Measurements from ENCODE around the gene MISP. TPM values are rescaled to one million over a fixed set of nuclear protein-coding genes. Genes with fewer than 3 reads are reported as not detected.
"Not testable (repeated sequence)": the region's sequence is repeated elsewhere in the genome, so short reads cannot be mapped to it uniquely, and the experiment has no call there.

Gene MISP, protein sequence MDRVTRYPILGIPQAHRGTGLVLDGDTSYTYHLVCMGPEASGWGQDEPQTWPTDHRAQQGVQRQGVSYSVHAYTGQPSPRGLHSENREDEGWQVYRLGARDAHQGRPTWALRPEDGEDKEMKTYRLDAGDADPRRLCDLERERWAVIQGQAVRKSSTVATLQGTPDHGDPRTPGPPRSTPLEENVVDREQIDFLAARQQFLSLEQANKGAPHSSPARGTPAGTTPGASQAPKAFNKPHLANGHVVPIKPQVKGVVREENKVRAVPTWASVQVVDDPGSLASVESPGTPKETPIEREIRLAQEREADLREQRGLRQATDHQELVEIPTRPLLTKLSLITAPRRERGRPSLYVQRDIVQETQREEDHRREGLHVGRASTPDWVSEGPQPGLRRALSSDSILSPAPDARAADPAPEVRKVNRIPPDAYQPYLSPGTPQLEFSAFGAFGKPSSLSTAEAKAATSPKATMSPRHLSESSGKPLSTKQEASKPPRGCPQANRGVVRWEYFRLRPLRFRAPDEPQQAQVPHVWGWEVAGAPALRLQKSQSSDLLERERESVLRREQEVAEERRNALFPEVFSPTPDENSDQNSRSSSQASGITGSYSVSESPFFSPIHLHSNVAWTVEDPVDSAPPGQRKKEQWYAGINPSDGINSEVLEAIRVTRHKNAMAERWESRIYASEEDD
- total RNA-seq = not detected
- long read RNA-seq = 0 reads

DNA sequence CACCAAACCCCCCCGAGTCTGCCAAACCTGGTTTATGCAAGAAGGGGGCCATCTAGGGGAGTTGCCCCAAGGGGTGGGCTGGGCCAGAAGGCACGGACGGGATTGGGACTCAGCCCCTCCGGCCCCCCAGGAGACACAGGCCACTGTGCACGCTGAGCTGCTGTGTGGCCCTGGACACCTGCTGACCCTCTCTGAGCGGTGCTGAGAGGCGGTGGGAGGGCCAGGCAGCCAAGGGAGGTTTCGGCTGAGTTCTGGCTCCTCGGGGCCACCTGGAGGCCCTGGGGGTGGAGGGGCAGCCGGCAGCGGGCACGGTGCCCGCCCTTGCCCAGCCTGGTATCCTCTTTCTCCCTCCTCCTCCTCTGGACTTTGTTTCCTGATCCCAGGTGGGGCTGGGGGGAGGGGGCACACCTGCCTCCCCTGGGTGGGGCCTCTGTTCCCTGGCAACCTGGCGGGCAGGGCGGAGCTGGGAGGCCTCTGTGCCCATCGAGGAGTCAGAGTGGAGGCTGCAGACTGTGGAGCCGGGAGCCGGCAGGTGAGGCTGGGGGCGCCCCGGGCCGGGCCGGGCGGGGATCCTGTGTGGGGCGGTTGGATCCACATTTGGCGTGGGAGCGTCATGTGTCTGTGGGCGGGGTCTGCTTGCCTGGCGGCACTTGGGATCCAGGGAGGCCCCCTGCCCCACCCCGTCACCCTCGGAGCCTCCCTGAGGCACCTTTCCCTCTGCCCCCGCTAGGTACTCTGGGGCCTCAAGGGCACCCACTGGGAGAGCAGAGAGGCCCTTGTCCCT is at the start of gene MISP:
MISP (plus strand) TSS at position 473 of the 784 bp plus-strand sequence. CDS start 5,835 bp downstream, outside the sequence.
- ATAC-seq (no peak), DNase-seq (peak; percentile 32)
- intact Hi-C loops (cut with micrococcal nuclease) = no loop called here

DNA sequence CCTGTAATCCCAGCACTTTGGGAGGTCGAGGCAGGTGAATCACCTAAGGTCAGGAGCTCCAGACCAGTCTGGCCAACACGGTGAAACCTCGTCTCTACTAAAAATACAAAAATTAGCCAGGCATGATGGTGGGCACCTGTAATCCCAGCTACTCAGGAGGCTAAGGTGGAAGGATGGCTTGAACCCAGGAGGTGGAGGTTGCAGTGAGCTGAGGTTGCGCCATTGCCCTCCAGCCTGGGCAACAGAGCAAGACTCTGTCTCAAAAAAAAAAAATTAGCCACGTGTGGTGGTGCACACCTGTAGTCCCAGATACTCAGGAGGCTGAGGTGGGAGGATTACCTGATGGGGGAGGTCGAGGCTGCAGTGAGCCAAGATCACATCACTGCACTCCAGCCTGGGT is 48.1 kb upstream of the MISP start:
- DNase-seq; ATAC-seq; intact Hi-C loops (cut with micrococcal nuclease): not testable (repeated sequence)

DNA sequence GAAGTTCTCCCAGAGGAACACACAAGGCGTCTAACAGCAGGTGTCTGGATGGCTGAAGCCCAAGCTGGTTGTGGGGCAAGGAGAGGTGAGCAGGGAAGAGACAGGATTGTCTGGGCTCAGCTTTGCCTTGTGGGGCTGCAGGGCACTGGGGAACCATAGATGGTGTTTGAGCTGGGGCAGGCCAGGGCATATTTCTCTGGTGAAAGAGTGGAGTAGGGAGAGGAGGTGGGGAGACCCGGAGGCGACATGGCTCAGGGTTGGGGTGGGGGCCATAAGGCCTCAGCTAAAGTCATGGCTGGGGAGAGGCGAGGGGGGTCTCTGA is 47.6 kb upstream of the MISP start:
- ATAC-seq (no peak), DNase-seq (no peak)
- intact Hi-C loops (cut with micrococcal nuclease) = no loop called here

DNA sequence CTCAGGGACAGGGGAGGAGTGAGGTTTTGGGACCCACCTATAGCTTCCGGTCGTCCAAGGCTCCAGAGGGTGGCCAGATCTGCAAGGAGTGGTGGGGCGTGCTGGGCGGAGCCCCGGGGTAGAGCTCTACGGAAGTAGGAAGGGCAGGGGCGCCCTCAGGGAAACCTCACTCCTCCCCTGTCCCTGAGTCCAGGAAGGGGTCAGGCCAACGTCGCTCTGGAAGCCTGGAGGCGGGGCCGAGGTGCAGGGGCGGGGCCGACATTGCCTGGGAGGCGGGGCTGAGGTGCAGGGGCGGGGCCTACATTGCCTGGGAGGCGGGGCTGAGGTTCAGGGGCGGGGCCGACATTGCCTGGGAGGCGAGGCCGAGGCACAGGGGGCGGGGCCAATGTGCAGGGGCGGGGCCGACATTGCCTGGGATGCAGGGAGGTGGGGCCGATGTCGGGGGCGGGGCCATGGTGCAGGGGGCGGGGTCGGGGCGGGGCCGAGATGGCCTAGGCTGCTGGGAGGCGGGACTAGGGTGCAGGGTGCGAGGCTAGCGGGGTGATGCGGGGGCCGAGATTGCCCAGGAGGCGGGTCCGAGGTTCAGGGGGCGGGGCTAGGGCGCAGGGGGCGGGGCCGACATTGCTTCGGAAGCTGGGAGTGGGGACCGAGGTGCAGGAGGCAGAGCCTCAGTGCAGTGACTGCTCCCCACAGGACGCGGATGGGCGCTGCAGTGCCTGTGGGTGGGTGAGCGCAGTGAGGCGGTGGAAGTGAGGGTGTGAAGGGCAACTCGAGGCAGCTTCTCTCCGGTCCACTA is 47.1 kb upstream of the MISP start:
- DNase-seq (peak; percentile 89), ATAC-seq (peak; percentile 79)
- intact Hi-C loops (cut with micrococcal nuclease) = no loop called here

DNA sequence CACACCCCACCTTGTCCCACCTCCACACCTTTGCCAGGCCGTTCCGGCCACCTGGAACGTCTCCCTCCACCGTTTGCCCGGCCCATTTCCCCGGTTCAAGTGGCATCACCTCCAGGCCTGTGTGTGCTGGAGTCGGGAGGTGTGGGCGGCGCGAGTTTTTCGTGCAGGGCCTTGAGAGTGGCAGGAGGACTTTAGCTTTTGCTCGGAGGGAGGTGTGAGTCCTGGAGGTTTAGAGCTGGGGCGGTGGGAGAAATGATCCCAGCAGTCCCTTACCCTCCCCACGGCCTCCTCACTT is 46.5 kb upstream of the MISP start:
- DNase-seq (no peak), ATAC-seq (no peak)
- intact Hi-C loops (cut with micrococcal nuclease) = no loop called here

DNA sequence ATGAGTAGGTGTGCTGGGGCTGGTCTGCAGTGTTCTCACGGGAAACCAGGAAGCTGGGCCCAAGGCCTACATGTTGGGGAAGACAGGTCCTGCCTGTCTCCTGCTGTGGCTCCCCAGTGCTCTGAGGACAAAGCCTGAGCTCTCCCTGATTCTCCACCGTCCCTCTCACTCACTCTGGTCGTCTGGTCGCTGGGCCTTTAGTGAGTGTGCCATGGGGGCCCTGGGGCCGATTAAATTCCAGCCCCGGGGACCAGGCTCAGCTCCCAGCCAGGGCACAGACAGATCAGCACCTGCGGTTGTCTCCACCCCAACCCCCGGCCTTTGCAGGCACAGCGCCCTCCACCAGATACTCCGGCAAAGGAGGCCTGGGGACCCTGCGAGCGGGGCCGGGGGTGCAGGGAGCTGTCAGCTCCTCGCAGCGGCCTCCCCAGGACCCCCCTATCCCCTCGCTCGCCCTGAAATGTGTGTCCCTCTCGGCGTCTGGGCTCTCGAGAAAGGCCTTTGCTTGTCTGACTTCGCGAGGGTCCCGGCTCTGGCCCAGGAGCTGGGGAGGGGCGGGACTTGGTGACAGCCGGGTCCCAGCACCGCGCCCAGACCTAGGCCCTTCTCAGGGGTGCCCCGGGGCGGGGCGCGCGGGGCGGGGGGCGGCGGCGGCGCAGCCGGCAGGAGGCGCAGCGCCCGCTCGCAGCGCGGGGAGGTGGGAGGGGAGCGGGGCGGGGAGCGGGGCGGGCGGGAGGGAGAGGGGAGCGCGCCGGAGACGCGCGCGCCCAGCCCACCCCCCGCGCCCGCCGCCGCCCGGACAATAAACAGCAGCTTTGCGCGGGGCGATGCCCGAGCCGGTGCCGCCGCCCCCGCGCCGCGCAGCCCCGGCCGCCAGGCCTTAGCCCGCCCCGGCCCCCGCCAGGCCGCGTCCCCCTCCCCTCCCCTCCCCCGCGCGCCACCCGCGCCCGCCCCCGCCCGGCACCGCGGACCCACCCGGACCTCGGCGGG is 42.5 kb upstream of the MISP start, which contains the start of gene PALM:
PALM (plus strand) TSS at position 782 of the 990 bp plus-strand sequence. CDS start 212 bp downstream, outside the sequence.
- DNase-seq (peak; percentile 67), ATAC-seq (peak; percentile 36)
- intact Hi-C loops (cut with micrococcal nuclease) = no loop called here

DNA sequence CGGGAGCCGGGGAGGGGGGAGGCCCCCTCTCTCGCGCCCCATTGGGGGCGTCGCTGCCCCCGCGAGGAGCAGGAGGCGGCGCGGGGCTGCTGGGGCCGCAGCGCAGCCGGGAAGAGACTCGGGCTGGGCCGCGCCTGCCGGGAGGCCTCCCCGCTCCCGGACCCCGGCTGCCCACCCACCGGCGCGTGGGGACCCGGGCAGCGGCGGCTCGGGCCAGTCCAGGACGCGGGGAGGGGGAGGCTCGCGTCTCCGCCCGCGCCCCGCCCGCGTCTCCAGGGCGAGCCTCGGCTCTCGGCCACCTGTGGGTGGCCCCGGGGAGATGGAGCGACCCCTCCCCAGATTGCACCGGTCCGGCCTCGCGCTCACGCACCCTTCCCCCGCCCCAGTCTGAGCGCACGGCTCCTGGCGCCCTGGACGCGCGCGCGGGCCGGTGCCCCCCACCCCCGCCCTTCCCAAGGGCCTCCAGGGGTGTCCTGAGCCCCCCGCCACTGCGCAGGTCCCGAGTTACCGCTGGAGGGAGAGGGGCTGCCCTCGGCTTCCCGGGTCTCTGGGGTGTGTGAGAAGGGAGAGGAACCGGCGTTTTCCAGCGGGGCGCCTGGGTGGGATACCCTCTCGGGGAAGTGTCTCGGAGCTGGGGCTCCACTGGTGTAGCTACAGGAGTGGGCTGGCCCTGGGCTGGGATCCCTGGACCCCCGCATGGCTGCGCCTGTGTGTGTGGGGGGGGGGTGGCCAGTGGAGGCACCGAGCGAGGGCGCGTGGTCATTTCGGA is 41.5 kb upstream of the MISP start:
- no peak for DNase-seq
- ATAC-seq = peak; percentile 14
- intact Hi-C loops (cut with micrococcal nuclease) = no loop called here

DNA sequence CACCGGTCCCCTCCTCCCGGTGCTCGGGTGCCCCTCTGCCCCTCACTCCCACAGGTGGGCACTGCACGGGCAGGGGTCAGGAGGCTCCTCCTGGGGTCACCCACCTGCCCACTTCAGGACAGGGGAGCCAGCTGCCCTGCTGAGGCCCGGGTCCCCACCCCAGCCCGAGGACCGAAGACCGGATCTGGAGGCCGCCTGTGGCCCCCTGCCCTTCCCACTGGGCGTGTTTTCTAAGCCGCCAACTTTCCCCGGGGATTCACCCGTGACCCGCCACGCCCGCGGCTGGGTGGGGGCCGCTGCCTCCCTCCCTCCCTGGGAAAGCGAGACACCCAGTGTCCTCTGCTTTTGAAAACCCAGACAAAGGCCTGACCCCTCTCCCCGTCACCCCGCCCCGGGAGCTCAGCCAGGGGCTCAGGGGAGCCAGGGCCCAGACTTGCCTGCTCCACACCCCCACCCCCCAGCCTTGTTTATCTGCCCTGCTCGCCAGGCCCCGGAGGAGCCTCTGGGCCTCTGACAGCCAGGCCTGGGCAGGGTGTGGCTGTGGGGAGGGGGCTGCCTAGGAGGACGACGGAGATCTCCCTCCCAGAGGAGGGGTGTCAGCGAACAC is 40.8 kb upstream of the MISP start:
- ATAC-seq = peak; percentile 71

DNA sequence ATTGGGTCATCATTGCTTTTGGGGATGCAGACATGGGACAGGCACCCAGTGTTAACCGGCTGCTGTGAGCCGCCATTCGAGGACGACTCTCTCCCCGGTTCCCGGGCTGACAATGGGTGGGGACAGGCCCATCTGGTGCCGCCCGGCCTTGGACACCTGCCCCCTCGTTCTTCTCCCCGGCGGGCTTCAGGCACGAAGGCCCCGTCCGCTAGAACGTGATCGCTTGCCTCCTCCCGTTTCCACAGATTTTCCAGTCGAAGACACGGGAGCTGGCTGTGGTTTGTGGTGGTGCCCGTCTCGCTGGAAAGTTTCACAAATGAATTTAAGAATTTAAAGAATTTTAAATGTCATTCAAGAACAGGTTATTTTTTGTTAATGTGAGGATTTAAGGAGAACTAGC is 40.1 kb upstream of the MISP start:
- DNase-seq (peak; percentile 51), ATAC-seq (peak; percentile 16)
- intact Hi-C loops (cut with micrococcal nuclease) = no loop called here

More for the DNA sequence above, 40.8 kb upstream of the MISP start:
- peak; percentile 79 for DNase-seq
- intact Hi-C loops (cut with micrococcal nuclease) = no loop called here

DNA sequence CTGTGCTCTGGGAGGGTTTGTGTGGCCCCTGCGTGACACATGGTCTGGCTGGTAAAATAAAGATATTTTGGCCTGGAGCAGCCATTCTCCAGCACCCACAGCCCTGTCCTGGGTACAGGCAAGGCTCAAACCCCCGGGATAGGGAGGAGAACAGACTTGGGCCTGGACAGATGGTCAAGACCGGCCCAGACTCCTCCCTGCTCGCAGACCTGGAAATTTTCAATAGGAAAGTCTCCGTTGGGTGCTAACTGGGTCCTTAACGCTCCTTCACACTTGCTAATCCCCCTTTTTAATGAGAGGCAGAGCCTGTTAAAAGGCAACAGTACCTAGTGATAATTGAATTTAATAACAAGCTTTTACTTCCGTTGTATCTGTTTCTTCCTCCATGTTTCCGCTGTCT is 39.7 kb upstream of the MISP start:
- ATAC-seq (no peak), DNase-seq (no peak)
- intact Hi-C loops (cut with micrococcal nuclease) = no loop called here

DNA sequence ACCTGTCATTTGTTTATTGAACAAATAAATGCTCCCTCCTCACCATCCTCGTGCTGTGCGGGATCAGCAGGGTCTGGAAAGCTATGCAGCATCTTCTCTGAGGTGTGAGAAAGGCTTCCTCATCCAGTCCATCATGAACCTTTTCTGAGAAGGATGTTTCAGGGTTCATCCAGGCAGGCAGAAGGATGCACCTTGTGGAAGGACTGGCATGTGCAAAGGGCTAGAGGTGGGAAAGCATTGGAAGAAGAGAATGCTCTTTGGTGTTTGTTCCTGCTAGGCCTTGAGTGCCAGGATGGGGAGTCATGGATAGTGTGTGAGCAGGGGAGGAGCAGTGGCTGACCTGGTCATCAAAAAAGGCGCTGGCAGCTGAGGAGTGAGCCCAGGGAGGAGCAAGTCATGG is 35.6 kb upstream of the MISP start:
- DNase-seq (no peak), ATAC-seq (no peak)
- intact Hi-C loops (cut with micrococcal nuclease) = no loop called here

DNA sequence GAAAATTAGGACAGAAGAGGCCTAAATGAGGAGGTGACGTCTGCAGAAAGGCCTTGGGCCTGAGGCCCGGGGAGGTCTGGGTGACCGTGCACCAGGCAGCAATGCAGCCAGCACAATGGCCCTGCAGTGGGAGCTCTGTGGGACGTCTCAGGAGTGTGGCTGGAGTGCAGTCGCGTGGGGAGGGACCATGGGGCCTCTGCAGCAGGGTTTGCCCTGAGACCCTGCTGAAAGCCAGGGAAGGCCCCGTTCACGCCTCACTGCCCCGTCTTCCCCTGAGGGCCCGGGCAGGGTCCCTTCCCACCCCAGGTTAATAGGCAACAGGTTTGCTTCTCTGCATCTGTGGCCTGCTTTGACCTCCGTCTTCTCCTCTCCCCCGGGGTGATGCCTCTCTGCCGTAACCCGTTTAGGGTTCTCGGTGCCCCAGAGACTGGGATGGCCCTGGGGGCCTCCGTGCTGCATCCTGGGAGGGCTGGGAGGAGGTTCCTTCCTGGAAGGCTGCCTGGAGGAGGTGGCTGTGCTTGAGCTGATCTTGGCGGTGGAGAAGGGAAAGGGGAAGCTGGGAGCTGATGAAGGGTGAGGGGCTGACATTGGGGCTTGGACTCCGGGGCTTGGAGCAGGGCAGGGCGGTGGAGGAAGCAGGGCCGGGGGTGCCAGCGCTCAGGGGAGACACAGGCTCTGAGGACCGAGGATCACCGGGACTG is 32.5 kb upstream of the MISP start:
- intact Hi-C loops (cut with micrococcal nuclease) = no loop called here
- peak; percentile 34 for ATAC-seq
- no peak for DNase-seq

DNA sequence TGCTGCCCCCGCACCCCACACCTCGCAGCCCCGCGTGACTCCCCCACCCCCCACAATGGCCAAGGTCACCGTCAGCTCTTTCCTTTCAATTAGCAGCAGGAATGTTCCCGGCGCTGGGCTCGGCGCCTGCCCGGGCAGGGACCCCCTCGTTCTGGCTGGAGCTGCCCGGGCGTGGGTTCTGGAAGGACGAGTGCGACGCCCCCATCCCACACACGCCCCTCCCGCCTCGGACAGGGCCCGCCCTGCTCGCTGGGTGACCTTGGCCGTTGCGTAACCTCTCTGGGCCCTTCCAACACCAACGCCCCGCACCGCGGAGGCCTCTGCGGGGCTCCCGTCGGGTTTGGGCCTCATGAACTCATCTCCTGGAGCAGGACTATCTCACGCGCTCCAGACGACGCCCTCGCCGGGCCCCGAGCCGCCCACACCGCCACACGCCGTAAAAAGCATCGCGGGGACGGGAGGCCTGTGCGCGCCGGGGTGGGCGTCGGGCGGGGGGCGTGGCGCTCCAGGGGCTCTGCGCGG is 31.9 kb upstream of the MISP start:
- ATAC-seq = peak; percentile 80
- intact Hi-C loops (cut with micrococcal nuclease) = no loop called here
- peak; percentile 83 for DNase-seq

DNA sequence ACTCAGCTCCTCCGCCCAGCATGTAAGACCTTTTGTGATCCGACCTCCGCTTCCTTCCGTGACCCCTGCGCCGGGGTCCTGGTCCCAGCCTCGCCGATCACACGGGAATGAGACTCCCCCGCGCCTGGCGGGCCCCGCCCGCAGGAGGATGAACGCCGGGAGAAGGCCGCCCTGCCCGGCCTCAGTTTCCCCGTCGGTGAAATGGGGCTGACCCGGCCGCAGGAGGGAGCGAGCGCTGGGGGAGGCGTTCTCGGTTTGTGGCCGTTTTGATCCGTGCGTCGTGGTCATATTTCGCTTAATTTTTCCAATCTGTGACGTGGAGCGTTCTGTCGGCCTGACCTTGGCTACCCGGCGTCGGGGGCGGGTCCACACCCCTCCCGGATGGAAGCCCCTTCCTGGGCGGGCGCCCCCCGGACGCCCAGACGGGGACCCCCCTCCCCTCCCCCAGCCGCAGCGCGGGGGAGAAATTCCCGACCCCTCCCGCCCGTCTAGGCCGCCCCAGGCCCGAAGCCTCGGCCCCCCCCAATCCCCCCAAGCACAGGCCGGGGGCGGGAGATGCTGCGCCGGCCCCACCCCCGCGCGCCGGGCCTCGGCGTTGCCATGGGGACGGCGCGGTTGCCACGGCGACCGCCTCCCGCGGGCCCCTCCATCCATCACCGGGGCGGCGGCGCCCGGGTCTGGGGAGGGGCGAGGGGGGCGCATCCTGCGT is 31.1 kb upstream of the MISP start:
- intact Hi-C loops (cut with micrococcal nuclease) = no loop called here
- ATAC-seq (peak; percentile 14), DNase-seq (no peak)

DNA sequence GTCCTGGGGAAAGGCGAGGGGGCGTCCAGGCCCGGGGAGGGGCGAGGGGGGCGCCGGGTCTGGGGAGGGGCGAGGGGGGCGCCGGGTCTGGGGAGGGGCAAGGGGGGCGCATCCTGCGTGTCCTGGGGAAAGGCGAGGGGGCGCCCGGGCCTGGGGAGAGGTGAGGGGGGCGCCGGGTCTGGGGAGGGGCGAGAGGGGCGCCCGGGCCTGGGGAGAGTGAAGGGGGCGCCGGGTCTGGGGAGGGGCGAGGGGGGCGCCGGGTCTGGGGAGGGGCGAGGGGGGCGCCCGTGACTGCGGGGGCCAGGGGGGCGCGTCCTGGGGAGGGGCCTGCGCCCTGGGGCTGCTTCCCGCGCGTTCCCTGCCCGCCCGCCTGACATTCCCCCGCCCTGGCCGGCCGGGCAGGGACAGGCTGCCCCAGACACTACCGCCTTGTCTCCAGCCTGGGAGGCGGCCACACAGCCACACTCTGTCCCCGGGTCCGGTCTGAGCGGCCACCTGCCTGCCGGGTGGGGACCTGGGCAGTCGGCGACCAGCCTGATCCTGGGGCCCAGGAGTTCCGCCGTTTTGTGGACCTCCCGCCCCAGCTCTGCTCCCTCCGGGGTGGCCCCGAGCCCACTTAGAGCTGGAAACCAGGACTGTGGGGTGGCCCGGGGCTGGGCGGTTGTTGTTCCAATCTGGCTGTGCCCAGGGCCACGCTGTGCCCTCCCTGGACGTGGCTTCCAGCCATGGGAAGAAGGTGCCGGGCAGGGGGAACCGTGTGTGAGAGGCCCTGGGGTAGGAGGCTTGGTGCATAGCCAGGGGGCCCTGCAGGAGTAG is 30.4 kb upstream of the MISP start:
- intact Hi-C loops (cut with micrococcal nuclease) = no loop called here
- ATAC-seq = peak; percentile 24
- no peak for DNase-seq
